HG02943 (cell line): Measurements from ENCODE around the gene SLC25A39.
"Not testable (repeated sequence)": the region's sequence is repeated elsewhere in the genome, so short reads cannot be mapped to it uniquely, and the experiment has no call there.

Source experiments
- ATAC-seq: cut with Tn5 transposase; IDR thresholded peaks from one replicate; pipeline ENCODE4 v1.9.1; 2021; ENCODE audit warnings: mild to moderate bottlenecking, low read depth, moderate library complexity; ENCODE audit not compliant: unreplicated experiment

The SLC25A39 gene

DNA sequence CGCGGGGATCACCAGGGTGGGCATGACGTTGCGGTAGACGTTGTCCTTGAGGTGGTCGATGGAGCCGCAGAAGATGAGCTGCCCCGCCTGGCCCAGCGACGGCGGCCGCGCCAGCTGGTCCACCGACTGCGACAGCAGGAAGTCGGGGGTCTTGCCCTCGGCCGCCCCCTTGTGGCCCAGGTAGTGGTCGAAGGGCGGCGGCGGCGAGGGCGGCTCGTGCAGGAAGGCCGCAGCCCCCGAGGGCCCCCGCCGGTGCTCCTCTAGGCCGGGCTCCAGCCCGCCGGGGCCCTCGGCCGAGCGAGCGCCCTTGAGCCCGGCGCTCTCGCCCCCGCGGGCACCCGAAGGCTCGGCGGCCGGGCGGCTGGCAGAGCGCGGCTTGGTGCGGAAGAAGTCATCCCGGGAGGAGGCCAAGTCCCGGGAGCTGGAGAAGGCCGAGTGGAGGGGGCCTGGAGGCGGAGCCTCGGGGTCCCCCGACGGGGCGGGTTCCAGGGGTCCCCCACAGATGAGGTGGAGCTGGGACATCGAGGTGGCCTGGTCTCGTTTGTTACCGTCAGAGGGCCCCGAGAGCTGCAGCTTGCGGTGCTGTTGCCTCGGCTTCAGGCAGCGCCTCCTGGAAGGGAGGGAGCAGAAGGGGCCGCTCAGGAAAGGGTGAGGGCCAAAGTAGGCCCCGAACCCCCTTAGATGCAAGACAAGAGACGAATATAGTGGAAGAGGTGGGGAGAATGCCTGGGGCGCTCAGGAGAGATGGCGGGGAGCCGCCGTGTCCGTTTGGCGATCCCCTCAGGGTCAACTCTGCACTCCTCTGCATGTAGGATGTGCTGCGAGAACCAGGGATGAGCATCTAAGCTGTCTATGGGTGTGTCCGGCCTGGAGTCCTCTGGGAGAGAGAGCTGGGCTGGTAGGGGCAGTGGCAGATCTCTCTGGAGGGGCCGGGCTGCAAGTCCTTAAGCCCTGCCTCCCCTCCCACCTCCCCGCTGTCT is 30.2 kb upstream of the SLC25A39 start:
- no peak for ATAC-seq

DNA sequence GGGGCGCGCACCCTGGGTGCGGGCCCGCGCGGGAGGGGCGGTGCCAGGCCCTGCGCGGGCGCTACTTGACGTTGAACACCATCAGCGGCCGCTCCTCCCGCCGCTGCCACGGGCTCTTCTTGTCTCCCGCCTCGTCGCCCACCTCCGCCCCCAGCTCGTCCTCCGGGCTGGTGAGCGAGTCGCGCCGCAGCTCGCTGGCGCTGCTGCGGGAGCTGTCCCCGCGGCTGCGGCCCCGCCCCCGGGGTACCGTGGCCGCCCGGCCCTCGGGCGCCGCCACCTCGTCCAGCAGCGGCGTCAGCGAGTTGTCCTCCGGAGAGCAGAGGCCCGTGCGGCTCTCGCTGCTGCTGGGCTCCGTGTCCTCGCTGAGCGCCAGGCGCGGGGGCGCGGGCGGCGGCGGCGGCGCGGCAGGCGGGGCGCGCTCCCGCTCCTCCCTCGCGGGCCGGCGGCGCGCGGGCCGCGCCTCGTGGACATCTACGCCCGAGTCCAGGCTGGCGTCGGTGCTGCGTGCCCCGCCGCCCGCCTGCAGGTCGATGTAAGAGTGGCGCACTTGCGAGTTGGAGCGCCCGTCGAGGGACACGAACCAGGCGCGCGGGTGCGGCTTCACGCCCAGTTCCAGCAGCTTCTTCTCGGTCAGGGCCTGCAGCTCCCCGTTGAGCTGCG is 29.2 kb upstream of the SLC25A39 start:
- no peak for ATAC-seq

DNA sequence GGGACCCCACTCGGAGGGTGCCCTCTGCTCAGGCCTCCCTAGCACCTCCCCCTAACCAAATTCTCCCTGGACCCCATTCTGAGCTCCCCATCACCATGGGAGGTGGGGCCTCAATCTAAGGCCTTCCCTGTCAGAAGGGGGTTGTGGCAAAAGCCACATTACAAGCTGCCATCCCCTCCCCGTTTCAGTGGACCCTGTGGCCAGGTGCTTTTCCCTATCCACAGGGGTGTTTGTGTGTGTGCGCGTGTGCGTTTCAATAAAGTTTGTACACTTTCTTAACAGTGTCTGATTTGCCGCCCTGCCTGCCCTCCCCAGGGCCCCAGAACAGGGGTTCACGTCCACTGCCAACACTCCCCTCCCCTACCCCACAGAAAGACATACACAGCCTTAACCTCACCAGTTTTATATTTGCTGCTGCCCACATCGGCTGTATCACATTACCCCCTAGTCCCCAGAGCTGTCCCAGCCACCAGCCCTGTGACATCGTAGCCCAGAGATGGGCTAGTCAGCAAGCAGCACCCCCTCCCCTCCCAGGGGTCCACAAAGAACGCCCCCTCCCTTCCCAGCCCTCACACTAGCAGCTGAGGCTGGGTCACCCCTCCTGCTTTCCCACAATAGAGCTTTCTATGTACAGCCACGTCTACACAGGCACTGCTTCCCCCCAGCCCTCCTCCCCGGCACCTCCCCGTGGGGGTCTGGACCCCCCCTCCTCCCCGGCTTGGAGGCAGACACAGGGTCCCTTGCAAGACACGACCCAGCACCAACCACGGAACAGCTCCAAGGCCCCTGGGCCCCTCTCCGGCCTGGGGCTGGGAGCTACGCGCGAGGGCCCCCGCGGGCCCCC is 28.4 kb upstream of the SLC25A39 start:
- no peak for ATAC-seq

DNA sequence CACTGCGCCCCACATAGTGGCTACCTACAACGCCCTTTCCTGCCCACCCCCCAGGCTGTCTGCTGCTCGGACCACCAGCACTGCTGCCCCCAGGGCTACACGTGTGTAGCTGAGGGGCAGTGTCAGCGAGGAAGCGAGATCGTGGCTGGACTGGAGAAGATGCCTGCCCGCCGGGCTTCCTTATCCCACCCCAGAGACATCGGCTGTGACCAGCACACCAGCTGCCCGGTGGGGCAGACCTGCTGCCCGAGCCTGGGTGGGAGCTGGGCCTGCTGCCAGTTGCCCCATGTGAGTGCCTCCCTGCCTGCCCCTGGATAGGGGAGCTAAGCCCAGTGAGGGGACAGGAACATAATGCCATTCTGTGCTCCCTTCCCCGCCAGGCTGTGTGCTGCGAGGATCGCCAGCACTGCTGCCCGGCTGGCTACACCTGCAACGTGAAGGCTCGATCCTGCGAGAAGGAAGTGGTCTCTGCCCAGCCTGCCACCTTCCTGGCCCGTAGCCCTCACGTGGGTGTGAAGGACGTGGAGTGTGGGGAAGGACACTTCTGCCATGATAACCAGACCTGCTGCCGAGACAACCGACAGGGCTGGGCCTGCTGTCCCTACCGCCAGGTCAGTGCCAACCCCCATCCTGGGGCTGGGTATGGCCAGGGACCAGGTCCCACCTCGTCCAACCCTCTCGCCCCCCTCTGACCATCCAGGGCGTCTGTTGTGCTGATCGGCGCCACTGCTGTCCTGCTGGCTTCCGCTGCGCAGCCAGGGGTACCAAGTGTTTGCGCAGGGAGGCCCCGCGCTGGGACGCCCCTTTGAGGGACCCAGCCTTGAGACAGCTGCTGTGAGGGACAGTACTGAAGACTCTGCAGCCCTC is 27.6 kb upstream of the SLC25A39 start:
- ATAC-seq: no peak

DNA sequence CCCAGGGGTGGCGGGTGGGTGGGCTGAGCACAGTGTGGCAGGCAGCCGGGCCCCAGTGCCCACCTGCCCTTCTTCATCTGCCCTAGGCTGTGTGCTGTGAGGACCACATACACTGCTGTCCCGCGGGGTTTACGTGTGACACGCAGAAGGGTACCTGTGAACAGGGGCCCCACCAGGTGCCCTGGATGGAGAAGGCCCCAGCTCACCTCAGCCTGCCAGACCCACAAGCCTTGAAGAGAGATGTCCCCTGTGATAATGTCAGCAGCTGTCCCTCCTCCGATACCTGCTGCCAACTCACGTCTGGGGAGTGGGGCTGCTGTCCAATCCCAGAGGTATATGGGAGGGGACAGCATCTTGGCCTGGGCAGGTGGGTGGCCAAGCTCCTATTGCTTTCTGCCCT is 26.8 kb upstream of the SLC25A39 start:
- no peak for ATAC-seq

DNA sequence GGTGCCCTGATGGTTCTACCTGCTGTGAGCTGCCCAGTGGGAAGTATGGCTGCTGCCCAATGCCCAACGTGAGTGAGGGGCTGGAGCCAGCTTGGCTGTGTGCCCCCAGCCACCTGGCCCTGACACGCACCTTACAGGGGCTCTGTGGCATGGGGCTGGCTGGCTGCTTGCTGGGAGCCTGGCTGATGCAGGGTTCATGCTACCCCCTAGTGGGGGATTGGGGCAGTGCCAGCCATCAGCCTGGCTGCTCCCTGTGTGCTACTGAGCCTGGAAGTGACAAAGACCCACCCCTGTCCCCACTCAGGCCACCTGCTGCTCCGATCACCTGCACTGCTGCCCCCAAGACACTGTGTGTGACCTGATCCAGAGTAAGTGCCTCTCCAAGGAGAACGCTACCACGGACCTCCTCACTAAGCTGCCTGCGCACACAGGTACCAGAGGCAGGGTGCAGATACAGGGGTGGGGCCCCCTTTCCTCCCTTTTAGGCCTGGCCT is 26.2 kb upstream of the SLC25A39 start:
- ATAC-seq: no peak

DNA sequence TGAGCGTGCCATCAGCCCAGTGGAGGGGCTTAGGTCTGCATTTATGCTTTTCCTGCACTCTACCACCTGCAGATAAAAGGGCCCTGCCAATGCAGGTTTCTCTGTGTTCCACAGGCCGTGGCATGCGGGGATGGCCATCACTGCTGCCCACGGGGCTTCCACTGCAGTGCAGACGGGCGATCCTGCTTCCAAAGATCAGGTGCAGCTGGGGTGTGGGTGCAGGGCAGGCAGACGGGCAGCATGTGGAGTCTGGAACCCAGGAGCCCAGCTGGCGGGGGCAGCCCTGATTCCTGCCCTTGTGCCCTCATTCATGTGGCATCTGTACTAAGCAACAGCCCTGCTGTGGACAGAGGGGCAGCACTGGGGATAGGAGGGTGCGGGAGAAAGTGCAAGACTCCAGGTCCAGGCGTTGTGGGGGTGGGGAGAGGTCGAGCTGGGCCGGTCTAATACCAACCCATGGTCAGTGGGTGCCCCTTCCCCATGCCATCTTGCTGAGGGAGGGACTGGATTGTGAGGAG is 25.0 kb upstream of the SLC25A39 start:
- no peak for ATAC-seq

DNA sequence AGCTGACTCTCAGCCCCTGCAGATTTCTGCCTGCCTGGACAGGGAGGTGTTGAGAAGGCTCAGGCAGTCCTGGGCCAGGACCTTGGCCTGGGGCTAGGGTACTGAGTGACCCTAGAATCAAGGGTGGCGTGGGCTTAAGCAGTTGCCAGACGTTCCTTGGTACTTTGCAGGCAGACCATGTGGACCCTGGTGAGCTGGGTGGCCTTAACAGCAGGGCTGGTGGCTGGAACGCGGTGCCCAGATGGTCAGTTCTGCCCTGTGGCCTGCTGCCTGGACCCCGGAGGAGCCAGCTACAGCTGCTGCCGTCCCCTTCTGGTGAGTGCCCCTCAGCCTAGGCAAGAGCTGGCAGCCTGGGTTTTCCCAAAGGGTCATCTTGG is 24.4 kb upstream of the SLC25A39 start:
- no peak for ATAC-seq

DNA sequence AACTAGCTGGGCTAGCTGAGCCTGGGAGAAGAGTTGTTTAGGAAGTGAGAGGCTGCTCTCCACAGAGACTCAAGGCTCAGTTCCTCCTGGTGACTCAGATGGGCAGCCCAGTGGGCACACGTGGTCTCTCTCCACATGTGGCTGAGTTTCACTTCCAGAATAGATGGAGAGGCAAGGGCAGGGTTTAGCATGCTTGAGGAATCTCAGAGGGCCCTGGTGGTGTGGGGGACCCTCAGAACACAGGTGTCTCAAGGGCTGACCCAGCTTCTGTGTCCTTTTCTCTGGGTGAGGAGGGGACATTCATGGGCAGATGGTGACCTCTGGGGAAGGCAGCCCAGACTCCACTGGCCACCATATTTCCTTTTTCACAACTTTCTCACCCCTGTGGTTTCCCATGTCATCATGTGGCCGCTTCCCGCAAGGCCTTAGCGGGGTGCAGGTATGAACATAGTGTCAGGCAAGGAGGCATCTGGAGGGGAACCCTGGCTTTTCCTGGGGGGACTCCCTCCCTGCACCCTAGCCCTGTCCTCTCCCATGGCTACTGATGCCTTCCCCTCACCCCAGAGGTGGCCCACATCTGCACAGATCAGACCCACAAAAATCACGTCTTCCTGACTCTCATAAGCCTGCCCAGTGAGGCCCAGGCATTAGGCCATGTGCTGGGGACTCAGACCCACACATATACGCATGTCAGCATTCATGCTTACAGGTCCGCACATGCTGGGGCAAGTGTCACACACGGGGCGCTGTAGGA is 23.8 kb upstream of the SLC25A39 start:
- ATAC-seq: no peak

DNA sequence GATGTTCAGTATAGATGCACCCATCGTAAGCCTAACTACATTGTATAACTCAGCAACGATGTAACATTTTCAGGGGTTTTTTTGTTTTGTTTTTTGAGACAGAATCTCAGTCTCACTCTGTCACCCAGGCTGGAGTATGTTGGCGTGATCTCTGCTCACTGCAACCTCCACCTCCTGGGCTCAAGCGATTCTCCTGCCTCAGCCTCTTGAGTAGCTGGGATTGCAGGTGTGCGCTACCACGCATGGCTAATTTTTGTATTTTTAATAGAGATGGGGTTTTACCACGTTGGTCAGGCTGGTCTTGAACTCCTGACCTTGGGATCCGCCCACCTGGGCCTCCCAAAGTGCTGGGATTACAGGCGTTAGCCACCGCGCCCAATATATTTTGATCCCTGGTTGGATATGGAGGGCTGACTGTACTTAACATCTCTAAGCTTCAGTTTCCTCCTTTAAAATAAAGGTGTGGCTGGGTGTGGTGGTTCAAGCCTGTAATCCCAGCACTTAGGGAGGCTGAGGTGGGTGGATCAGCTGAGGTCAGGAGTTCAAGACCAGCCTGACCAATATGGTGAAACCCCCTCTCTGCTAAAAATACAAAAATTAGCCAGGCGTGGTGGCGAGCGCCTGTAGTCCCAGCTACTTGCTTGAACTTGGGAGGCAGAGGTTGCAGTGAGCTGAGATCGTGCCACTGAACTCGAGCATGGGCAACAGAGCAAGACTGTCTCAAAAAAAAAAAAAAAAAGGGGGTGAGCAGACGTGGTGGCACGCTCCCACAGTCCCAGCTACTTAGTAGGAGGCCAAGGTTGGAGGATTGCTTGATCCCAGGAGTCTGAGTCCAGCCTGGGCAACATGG is 22.8 kb upstream of the SLC25A39 start:
- not testable (repeated sequence) for ATAC-seq

DNA sequence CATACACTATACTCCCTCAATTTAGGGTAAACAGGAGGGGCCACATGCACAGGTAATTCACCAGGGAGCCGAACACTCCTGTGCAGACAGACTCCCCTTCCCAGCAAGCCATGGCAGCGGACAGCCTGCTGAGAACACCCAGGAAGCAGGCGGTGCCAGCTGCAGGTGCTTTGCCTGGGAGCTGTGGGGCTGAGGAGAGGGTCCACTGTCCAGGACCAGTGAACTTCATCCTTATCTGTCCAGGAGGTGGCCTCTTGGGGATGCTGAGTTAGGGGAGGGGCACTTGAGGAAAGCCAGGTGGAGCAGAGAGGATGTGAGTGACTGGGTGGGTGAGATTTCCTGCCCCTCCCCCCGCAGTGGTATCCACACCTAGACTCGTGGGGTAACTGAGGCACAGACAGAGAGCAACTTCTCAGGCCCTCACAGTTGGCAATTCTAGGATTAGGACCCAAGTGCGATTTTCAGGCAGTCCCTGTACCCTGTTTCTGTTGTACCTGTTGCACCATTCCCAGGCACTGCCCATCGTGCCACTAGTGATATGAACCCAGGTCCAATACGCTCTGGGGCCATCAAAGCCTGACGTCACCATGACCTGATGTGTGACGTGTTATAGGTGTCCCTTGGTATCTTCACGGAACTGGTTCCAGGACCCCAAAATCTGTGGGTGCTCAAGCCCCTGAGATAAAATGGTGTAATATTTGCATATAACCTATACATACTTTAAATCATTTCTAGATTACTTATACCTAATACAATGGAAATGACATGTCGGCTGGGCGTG is 21.6 kb upstream of the SLC25A39 start:
- no peak for ATAC-seq

DNA sequence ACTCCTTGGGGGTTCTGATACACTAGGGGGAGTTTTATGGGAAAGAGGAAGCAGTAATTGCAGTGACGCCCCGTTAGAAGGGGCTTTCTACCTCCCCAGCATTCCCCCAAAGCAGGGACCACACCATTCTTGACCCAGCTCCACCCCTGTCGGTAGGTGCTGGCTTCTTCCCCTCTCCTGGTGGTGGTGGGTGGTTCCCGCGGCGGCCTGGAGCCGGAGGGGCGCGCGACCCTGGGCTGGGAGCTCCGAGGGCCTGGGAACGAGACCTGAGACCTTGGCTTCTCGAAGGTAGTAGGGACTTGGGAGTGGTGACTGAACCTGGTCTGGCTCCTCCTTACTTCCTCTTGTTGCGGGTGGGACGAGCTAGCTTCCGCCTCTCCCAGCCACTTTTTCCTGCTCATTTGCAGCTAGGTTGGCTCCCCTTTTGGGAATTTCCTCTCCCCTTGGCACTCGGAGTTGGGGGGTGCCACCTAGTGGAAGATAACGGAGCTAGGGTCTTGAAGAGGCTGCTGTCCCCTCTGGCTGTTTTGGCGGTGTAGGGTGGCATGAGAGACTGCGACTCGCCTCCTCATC is 20.9 kb upstream of the SLC25A39 start:
- ATAC-seq: no peak

DNA sequence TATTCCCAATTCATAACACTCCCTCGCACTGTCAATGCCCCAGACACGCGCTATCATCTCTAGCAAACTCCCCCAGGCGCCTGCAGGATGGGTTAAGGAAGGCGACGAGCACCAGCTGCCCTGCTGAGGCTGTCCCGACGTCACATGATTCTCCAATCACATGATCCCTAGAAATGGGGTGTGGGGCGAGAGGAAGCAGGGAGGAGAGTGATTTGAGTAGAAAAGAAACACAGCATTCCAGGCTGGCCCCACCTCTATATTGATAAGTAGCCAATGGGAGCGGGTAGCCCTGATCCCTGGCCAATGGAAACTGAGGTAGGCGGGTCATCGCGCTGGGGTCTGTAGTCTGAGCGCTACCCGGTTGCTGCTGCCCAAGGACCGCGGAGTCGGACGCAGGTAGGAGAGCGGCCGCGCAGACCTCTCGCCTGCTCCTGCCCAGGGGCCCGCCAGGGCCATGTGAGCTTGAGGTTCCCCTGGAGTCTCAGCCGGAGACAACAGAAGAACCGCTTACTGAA is 20.4 kb upstream of the SLC25A39 start, which contains the start of gene GRN:
GRN (plus strand) TSS at position 364 of the 515 bp plus-strand sequence. CDS start 3,863 bp downstream, outside the sequence.
- peak; percentile 69 for ATAC-seq

DNA sequence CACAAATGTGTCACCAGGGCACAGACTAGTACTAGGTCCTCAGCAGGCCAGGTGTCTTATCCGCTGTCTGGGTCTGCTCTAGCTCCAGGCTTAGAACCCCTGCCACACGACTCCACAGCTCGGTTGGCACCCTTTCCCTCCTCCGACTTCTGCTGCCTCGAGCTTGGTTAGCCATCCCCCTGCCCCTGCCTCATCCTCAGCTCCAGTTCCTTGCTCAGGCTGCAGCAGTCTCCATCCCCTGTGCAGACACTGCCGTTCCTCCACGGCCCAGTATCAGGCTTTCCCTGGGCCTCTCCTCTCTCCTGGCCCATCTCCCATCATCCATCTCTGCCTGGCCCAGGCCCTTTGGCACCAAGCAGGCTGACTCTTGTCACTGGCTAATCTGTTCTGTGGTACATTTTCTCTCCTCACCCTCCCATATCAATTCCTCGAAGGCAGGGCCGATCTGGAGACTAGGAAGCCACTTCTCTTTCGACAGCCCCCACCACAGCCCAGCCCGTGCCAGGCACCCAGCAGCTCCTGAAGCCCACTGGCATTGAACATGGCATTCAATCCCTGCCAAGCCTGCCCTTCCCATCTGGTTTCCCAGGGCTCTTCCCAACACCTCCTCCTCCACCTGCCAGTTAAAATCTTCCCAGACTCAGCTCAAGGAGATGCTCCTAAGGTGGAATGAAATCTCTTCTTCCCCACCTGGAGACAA is 19.0 kb upstream of the SLC25A39 start:
- no peak for ATAC-seq

DNA sequence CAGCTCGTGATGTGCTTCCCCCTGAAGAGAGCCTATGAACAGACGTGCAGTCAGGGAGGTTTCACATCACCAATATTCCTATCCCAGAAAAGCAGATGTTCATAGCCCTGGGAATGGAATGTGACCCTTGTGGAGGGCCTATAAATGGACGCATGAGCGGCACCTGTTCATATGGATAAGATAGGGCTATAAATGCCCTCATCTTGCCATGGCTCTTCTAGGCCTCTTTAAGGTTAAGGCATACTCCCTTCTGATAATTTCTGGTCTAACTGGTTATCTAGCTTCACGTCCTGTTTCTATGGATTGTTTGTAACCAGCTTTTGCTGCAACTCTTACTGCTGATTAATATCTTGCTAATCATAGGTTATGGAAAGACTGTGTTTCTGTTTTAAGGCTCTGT is 15.9 kb upstream of the SLC25A39 start:
- not testable (repeated sequence) for ATAC-seq

DNA sequence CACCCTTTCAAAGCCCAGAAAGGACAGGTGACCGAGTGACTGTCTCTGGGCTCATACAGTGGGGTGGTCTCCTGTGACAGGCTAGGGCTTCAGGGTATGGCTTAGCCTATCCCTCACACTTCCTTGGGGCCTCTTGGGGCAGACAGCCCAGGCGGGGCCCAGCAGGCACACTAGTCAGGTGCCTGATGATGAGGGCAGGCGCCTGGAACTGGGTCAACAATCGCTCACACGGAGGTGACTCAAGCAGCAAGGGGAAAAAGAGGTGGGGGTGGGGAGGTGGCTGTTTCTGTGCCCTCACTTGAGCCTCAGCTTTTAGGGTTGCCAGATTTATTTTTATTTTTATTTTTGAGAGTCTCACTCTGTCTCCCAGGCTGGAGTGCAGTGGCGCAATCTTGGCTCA is 14.1 kb upstream of the SLC25A39 start:
- no peak for ATAC-seq
